ENCODE results near the gene NKD2.

NKD2 gene

GRCh38 chr5:1001406-1002270, 7.0 kb upstream of the NKD2 start:
- DNase-seq, result no peak

GRCh38 chr5:1002271-1002546, 6.4 kb upstream of the NKD2 start:
- no peak for DNase-seq

- DNase-seq, result no peak
Measured at GRCh38 chr5:1002836-1003235, 5.8 kb upstream of the NKD2 start.

GRCh38 chr5:1003296-1003937, 5.2 kb upstream of the NKD2 start:
- DNase-seq, result no peak

GRCh38 chr5:1004461-1005248, 3.9 kb upstream of the NKD2 start:
- DNase-seq, result peak; percentile 43

- no peak for DNase-seq
Measured at GRCh38 chr5:1005249-1005851, 3.3 kb upstream of the NKD2 start.

- no peak for DNase-seq
Measured at GRCh38 chr5:1005904-1006655, 2.5 kb upstream of the NKD2 start.

GRCh38 chr5:1006656-1007071, 1.9 kb upstream of the NKD2 start:
- DNase-seq, result no peak

GRCh38 chr5:1007221-1007680, 1.4 kb upstream of the NKD2 start:
- DNase-seq, result no peak

- no peak for DNase-seq
Measured at GRCh38 chr5:1007681-1008450, 736 bp upstream of the NKD2 start.

- no peak for DNase-seq
Measured at GRCh38 chr5:1009359-1010180, 968 bp downstream of the NKD2 start.

GRCh38 chr5:1010181-1010510, 1.5 kb downstream of the NKD2 start:
- DNase-seq, result no peak

- DNase-seq, result no peak
Measured at GRCh38 chr5:1010641-1011046, 2.0 kb downstream of the NKD2 start.

GRCh38 chr5:1011226-1011631, 2.6 kb downstream of the NKD2 start:
- peak; percentile 30 for DNase-seq

- no peak for DNase-seq
Measured at GRCh38 chr5:1011741-1012312, 3.2 kb downstream of the NKD2 start.

- no peak for DNase-seq
Measured at GRCh38 chr5:1012313-1012841, 3.8 kb downstream of the NKD2 start.

- DNase-seq, result no peak
Measured at GRCh38 chr5:1012900-1013237, 4.3 kb downstream of the NKD2 start.

- no peak for DNase-seq
Measured at GRCh38 chr5:1013238-1013947, 4.8 kb downstream of the NKD2 start.

GRCh38 chr5:1013948-1014301, 5.3 kb downstream of the NKD2 start:
- DNase-seq, result no peak

GRCh38 chr5:1014346-1014745, 5.7 kb downstream of the NKD2 start:
- no peak for DNase-seq
